K562 (cell line): ENCODE data around the gene MTMR10. TPM values are rescaled to one million over a fixed set of nuclear protein-coding genes. Genes with fewer than 3 reads are reported as not detected.

ENCODE experiments used
- ATAC-seq: fragments of 200-7000 bp; cut with Tn5 transposase; 3 replicates; pipeline ENCODE4 v1.9.1; 2020; ENCODE audit warnings: moderate library complexity
- BruUV-seq: library from RNA; stranded (reverse); fragments of 400-500 nt; replicated peaks from 2 replicates; lab custom pipeline; 2021; lab: Mats Ljungman, UMichigan
- CTCF ChIA-PET: fragments of 300-600 bp; formaldehyde crosslinking; extraction: SDS; loops from one replicate; lab custom pipeline; 2021; ENCODE audit warnings: low intra/inter-chr PET ratio; lab: Yijun Ruan, JAX
- POLR2A ChIA-PET: fragments of 300-600, 350-650 bp; sonication (Branson Sonifier 250); formaldehyde crosslinking; extraction: SDS; loops from one replicate; lab custom pipeline; 2021; ENCODE audit warnings: antibody characterized with exemption, inconsistent platforms; lab: Yijun Ruan, JAX
- DNase-seq, 4 experiments: peaks; one replicate each; pipeline versions ENCODE4 v3.0.0 to v3.0.0-alpha.2; 2011 to 2018; ENCODE audit warnings: low spot score in 3 of 4, mixed read lengths in 3 of 4; ENCODE audit errors: extremely low read depth in 1 of 4
- FAIRE-seq: peaks from 2 replicates; lab custom pipeline; 2011; peaks lifted over from hg19 to GRCh38; lab: Jason Lieb, UNC
- H2AFZ ChIP-seq: 2 replicates; pipeline ENCODE4 v1.6.0; 2011; ENCODE audit warnings: low read depth, low read length, control low read depth, inconsistent platforms
- H3K27ac ChIP-seq: fragments of 200-600 bp; 3 replicates; pipeline ENCODE4 v1.8.0; 2011; ENCODE audit warnings: low read depth, mild to moderate bottlenecking, control low read depth, inconsistent platforms, low read length, moderate library complexity, mixed read lengths; ENCODE audit errors: extremely low read depth
- H3K27me3 ChIP-seq, 2 experiments: fragments of 300-600 bp in 1 of 2; 2 replicates in 1 of 2; 3 replicates in 1 of 2; pipeline versions ENCODE4 v1.6.0 to v1.8.0; 2011; ENCODE audit warnings: inconsistent platforms in 2 of 2, low read length in 2 of 2, mild to moderate bottlenecking in 1 of 2, mixed read lengths in 1 of 2, moderate library complexity in 1 of 2; ENCODE audit not compliant: control insufficient read depth in 2 of 2, insufficient read depth in 2 of 2
- H3K36me3 ChIP-seq: fragments of 300-600 bp; 3 replicates; pipeline ENCODE4 v1.8.0; 2011; ENCODE audit warnings: mild to moderate bottlenecking, low read length, inconsistent platforms; ENCODE audit not compliant: control insufficient read depth, insufficient read depth
- H3K4me1 ChIP-seq, 2 experiments: fragments of 200-600 bp in 1 of 2; replicated peaks in 1 of 2; 2 replicates in 1 of 2; 3 replicates in 1 of 2; pipeline versions ENCODE4 v1.5.1 to v1.8.0; 2011; ENCODE audit warnings: inconsistent platforms in 2 of 2, low read length in 2 of 2, mild to moderate bottlenecking in 1 of 2, mixed read lengths in 1 of 2, moderate library complexity in 1 of 2; ENCODE audit not compliant: control insufficient read depth in 2 of 2, insufficient read depth in 2 of 2
- H3K4me2 ChIP-seq: 2 replicates; pipeline ENCODE4 v1.6.1; 2011; ENCODE audit warnings: low read length, control low read depth, inconsistent platforms, mixed read lengths; ENCODE audit not compliant: insufficient read depth
- H3K4me3 ChIP-seq: fragments of 200-600 bp; sonication (generic), shearing (Covaris generic); 2 replicates; pipeline ENCODE4 v1.5.1; 2016; ENCODE audit warnings: control low read depth, inconsistent platforms
- H3K79me2 ChIP-seq: fragments of 200-600 bp; 3 replicates; pipeline ENCODE4 v1.8.0; 2011; ENCODE audit warnings: low read length, inconsistent platforms; ENCODE audit not compliant: control insufficient read depth, insufficient read depth
- H3K9ac ChIP-seq, 2 experiments: 2 replicates each; pipeline versions ENCODE4 v1.6.0 to v1.6.1; 2011; ENCODE audit warnings: low read depth in 2 of 2, low read length in 2 of 2, control low read depth in 1 of 2, inconsistent platforms in 1 of 2, mild to moderate bottlenecking in 1 of 2, mixed read lengths in 1 of 2; ENCODE audit not compliant: insufficient read depth in 1 of 2
- H3K9me1 ChIP-seq: one replicate; pipeline ENCODE4 v1.6.0; 2011; ENCODE audit warnings: inconsistent platforms, mild to moderate bottlenecking, low read length, moderate library complexity; ENCODE audit not compliant: control insufficient read depth, insufficient read depth
- H3K9me3 ChIP-seq: replicated peaks from 2 replicates; pipeline ENCODE4 v1.5.1; 2011; ENCODE audit warnings: low read depth, low read length, inconsistent platforms; ENCODE audit not compliant: control insufficient read depth, insufficient read depth
- H4K20me1 ChIP-seq: replicated peaks from 2 replicates; pipeline ENCODE4 v1.6.1; 2011; ENCODE audit warnings: low read length, inconsistent platforms, mixed read lengths; ENCODE audit not compliant: control insufficient read depth, insufficient read depth
- ARID1B ChIP-seq: fragments of 450-650 bp; IDR thresholded peaks from 2 replicates; pipeline ENCODE4 v1.6.1; 2016; ENCODE audit warnings: antibody characterized with exemption, mild to moderate bottlenecking, inconsistent platforms
- ATF1 ChIP-seq, 2 experiments: fragments of 450-650 bp in 1 of 2; IDR thresholded peaks; 2 replicates each; pipeline ENCODE4 v1.6.1; 2016; ENCODE audit warnings: missing compliant biosample characterization in 1 of 2, missing genetic modification characterization in 1 of 2
- ATF7 ChIP-seq: fragments of 450-650 bp; IDR thresholded peaks from 2 replicates; pipeline ENCODE4 v1.7.1; 2014; ENCODE audit warnings: mild to moderate bottlenecking, moderate library complexity
- CBFA2T2 ChIP-seq: fragments of 450-650 bp; conservative IDR thresholded peaks from 2 replicates; pipeline ENCODE4 v1.6.1; 2017; ENCODE audit warnings: mild to moderate bottlenecking
- CBX3 ChIP-seq, 2 experiments: IDR thresholded peaks; 1 replicate in 1 of 2; 2 replicates in 1 of 2; pipeline ENCODE4 v1.6.1; 2012; ENCODE audit warnings: inconsistent platforms in 2 of 2, low read length in 2 of 2, borderline replicate concordance in 1 of 2, control low read depth in 1 of 2
- DACH1 ChIP-seq: fragments of 450-650 bp; IDR thresholded peaks from 2 replicates; pipeline ENCODE4 v1.6.1; 2018; ENCODE audit not compliant: partially characterized antibody
- DMBX1 ChIP-seq: fragments of 250-450 bp; sonication (Bioruptor Pico); IDR thresholded peaks from 2 replicates; pipeline ENCODE4 v1.8.0; 2022; ENCODE audit warnings: inconsistent platforms, mild to moderate bottlenecking, moderate library complexity, borderline replicate concordance
- EHMT2 ChIP-seq: fragments of 450-650 bp; IDR thresholded peaks from 2 replicates; pipeline ENCODE4 v1.6.1; 2018; ENCODE audit warnings: antibody characterized with exemption
- FOXJ2 ChIP-seq: fragments of 200-800 bp; sonication (Bioruptor generic); IDR thresholded peaks from 2 replicates; pipeline ENCODE4 v1.6.1; 2016; ENCODE audit warnings: missing genetic modification characterization, missing compliant biosample characterization
- FOXK2 ChIP-seq, 2 experiments: fragments of 450-650 bp; IDR thresholded peaks in 1 of 2; conservative IDR thresholded peaks in 1 of 2; 2 replicates each; pipeline ENCODE4 v1.6.1; 2016; ENCODE audit warnings: low read depth in 2 of 2, mild to moderate bottlenecking in 1 of 2
- IRF2 ChIP-seq: sonication (generic); formaldehyde crosslinking; IDR thresholded peaks from 2 replicates; pipeline ENCODE4 v1.8.1; 2022; ENCODE audit warnings: mild to moderate bottlenecking, missing genetic modification reagents
- KDM1A ChIP-seq, 2 experiments: fragments of 450-650 bp; IDR thresholded peaks; 2 replicates each; pipeline ENCODE4 v1.6.1; 2016; ENCODE audit warnings: mild to moderate bottlenecking in 2 of 2
- MCM3 ChIP-seq: fragments of 450-650 bp; IDR thresholded peaks from 2 replicates; pipeline ENCODE4 v1.6.1; 2016
- NR1H2 ChIP-seq: sonication (generic); formaldehyde crosslinking; IDR thresholded peaks from 2 replicates; pipeline ENCODE4 v1.4.0; 2020; ENCODE audit warnings: mild to moderate bottlenecking, missing genetic modification reagents
- NR2C1 ChIP-seq, 2 experiments: fragments of 450-650 bp; IDR thresholded peaks; 2 replicates each; pipeline ENCODE4 v1.6.1; 2017; ENCODE audit warnings: mild to moderate bottlenecking in 2 of 2, antibody characterized with exemption in 1 of 2, inconsistent platforms in 1 of 2, missing compliant biosample characterization in 1 of 2, missing genetic modification characterization in 1 of 2
- POLR2B ChIP-seq: fragments of 450-650 bp; IDR thresholded peaks from 2 replicates; pipeline ENCODE4 v1.6.1; 2018; ENCODE audit warnings: low read depth; ENCODE audit not compliant: partially characterized antibody
- POLR3G ChIP-seq: IDR thresholded peaks from 2 replicates; pipeline ENCODE4 v1.6.1; 2011; ENCODE audit not compliant: insufficient read length, insufficient replicate concordance; ENCODE audit errors: extremely low read depth
- RBBP5 ChIP-seq: fragments of 200-600 bp; sonication (generic); IDR thresholded peaks from 2 replicates; pipeline ENCODE4 v1.6.1; 2012; ENCODE audit warnings: borderline replicate concordance, mild to moderate bottlenecking, low read length, control low read depth, inconsistent platforms; ENCODE audit not compliant: insufficient read depth, poor library complexity, severe bottlenecking
- SAFB2 ChIP-seq: fragments of 200-400 bp; formaldehyde crosslinking; IDR thresholded peaks from 2 replicates; pipeline ENCODE4 v1.6.1; 2018; ENCODE audit warnings: borderline replicate concordance, low read length, low read depth, moderate library complexity; ENCODE audit not compliant: severe bottlenecking
- SIN3A ChIP-seq, 2 experiments: fragments of 150-350 bp in 1 of 2; IDR thresholded peaks; 2 replicates each; pipeline ENCODE4 v1.6.1; 2011 to 2016; ENCODE audit warnings: borderline replicate concordance in 2 of 2, low read depth in 2 of 2, low read length in 2 of 2, mild to moderate bottlenecking in 2 of 2, moderate library complexity in 2 of 2; ENCODE audit not compliant: control insufficient read depth in 1 of 2
- ZBED1 ChIP-seq: IDR thresholded peaks from 2 replicates; pipeline ENCODE4 v1.6.1; 2014
- ZNF217 ChIP-seq: sonication (generic); formaldehyde crosslinking; IDR thresholded peaks from 2 replicates; pipeline ENCODE4 v1.8.0; 2022; ENCODE audit warnings: mild to moderate bottlenecking, missing genetic modification reagents
- ZNF589 ChIP-seq: fragments of 200-800 bp; sonication (Bioruptor generic); IDR thresholded peaks from 2 replicates; pipeline ENCODE4 v1.6.1; 2016; ENCODE audit warnings: low read depth, missing genetic modification characterization, missing compliant biosample characterization
- ZNF696 ChIP-seq: fragments of 250-450 bp; sonication (Bioruptor Pico); conservative IDR thresholded peaks from 2 replicates; pipeline ENCODE4 v1.4.0; 2020; ENCODE audit warnings: mild to moderate bottlenecking, moderate library complexity
- ZSCAN29 ChIP-seq: fragments of 450-650 bp; IDR thresholded peaks from 2 replicates; pipeline ENCODE4 v1.6.1; 2017
- WGBS: fragments of 100-300 bp; shearing (Covaris generic); methylation state at CpG from one replicate; pipeline ENCODE4 v1.1.6; 2016; ENCODE audit warnings: low coverage, mixed read lengths; ENCODE audit not compliant: insufficient coverage; ENCODE audit errors: missing lambda C conversion rate; 5-methylcytosine and 5-hydroxymethylcytosine counted together
- in situ Hi-C: fragments of 300-500 bp; cut with MboI; formaldehyde crosslinking; loops from 4 replicates; pipeline ENCODE4 v1.15.0; 2018; ENCODE audit warnings: inconsistent platforms, mixed read lengths
- intact Hi-C: fragments of 100-400 bp; cut with micrococcal nuclease; formaldehyde crosslinking; loops from 2 replicates; pipeline ENCODE4 v1.14.2; 2022
- polyA plus RNA-seq, 8 experiments: library from polyadenylated mRNA; depleted of rRNA in 4 of 8; stranded (reverse) in 5 of 8; unstranded in 3 of 8; fragments of >200 nt; fragmentation: Nextera tagmentation in 2 of 8; fragmentation: Illumina TruSeq in 1 of 8; extraction: Ambion mirVana in 2 of 8; extraction: Trizol in 1 of 8; gene quantifications; 2 replicates each; pipeline versions ENCODE4 v1.2.1 to v1.2.3, GENCODE V29; 2011 to 2014; ENCODE audit warnings: inconsistent platforms in 1 of 8, missing spikeins in 1 of 8
- total RNA-seq, 7 experiments: library from RNA; depleted of rRNA in 6 of 7; stranded (reverse); fragments of >200 nt in 6 of 7; fragmentation: Illumina TruSeq in 2 of 7; extraction: Trizol in 2 of 7; gene quantifications; 2 replicates each; pipeline versions ENCODE4 v1.2.1 to v1.2.3, GENCODE V29; 2011 to 2021; ENCODE audit warnings: low replicate concordance in 1 of 7

MTMR10 gene
- total and polyA plus RNA-seq, 9 of the 15 experiments (the other 6 are each of a cell fraction or from before 2014, with no cell fraction given), result 1.6 to 6.8 (median 4.8) TPM

GRCh38 chr15:30913761-30914160, 77.7 kb downstream of the MTMR10 start:
- CTCF ChIA-PET, result no interaction called here
- peaks cover 58% of the 10 kb centered on the region for H3K36me3 ChIP-seq

GRCh38 chr15:30906366-30906765, 85.1 kb downstream of the MTMR10 start:
- intact Hi-C loops, result no loop called here
- FAIRE-seq (no peak), DNase-seq (no peak), ATAC-seq (no peak)
- H3K9ac ChIP-seq, result no peak overlapping the region
- no peak overlapping the region for H2AFZ ChIP-seq
- 0 out of 3 replicates have a peak, but pooled peaks cover 4% of the 10 kb centered on the region for H3K79me2 ChIP-seq
- H4K20me1 ChIP-seq, result no peaks in the 10 kb centered on the region
- no peak overlapping the region for H3K4me2 ChIP-seq
- peaks cover 29% of the 10 kb centered on the region; the same call in 2 of the 3 replicates for H3K36me3 ChIP-seq
- no peak overlapping the region for H3K4me3 ChIP-seq
- ChIA-PET CTCF (no interaction called here), POLR2A (no interaction called here)
- H3K9me3 ChIP-seq, result 0 out of 2 replicates have a peak, but pooled peaks cover 2% of the 10 kb centered on the region
- H3K4me1 ChIP-seq, result peaks cover 5 to 9% of the 10 kb centered on the region in 2 experiments; a peak in 3 of 5 replicates
- no peaks in the 10 kb centered on the region; a peak in 1 of 5 replicates for H3K27me3 ChIP-seq
- no TSS peak for BruUV-seq
- H3K9me1 ChIP-seq, result no peaks in the 10 kb centered on the region
- 76% methylated on average over 4 of the region's 4 CpGs for WGBS
- in situ Hi-C loops, result no loop called here
- H3K27ac ChIP-seq, result no peak overlapping the region
- TF ChIP-seq DACH1, result no peak
- TF ChIP-seq IRF2 (CRISPR knock-in tag), result no peak
- TF ChIP-seq ZNF589, result no peak
- no peak for TF ChIP-seq NR2C1 (IDR thresholded peaks at IDR 0.05)
- TF ChIP-seq NR2C1 (tag; IDR thresholded peaks at IDR 0.05), result no peak
- TF ChIP-seq RBBP5, result no peak
- no peak for TF ChIP-seq POLR2B
- no peak for TF ChIP-seq ARID1B
- no peak for TF ChIP-seq ZNF217 (CRISPR knock-in tag)
- no peak for TF ChIP-seq SIN3A (IDR thresholded peaks at IDR 0.05; ENCODE audit: borderline replicate concordance in 2 of 2, control insufficient read depth in 1 of 2, low read depth in 2 of 2, low read length in 2 of 2)

More at GRCh38 chr15:30913761-30914160, 77.7 kb downstream of the MTMR10 start:
- Histone ChIP-seq H3K9me1 (no peaks in the 10 kb centered on the region), H3K4me3 (no peak overlapping the region), H3K27me3 (no peaks in the 10 kb centered on the region; a peak in 1 of 5 replicates), H2AFZ (no peak overlapping the region), H3K4me1 (no peaks in the 10 kb centered on the region)
- no peak for ATAC-seq
- intact Hi-C loops, result no loop called here
- POLR2A ChIA-PET, result interaction anchor here (0.7 kb wide), 1 partner anchor 133 kb away, joined by 3 read pairs; no protein-coding TSS in a partner anchor
- TF ChIP-seq ZSCAN29 (no peak), CBFA2T2 (no peak), ATF1 (CRISPR knock-in tag; IDR thresholded peaks at IDR 0.05) (no peak), ATF1 (tag; IDR thresholded peaks at IDR 0.05) (no peak), ZBED1 (no peak), MCM3 (no peak), EHMT2 (no peak), FOXJ2 (tag) (no peak), ATF7 (no peak), POLR3G (no peak), FOXK2 (conservative IDR thresholded peaks at IDR 0.05 in 1 of 2, IDR thresholded peaks at IDR 0.05 in 1 of 2; ENCODE audit: low read depth in 2 of 2) (no peak), DMBX1 (CRISPR knock-in tag) (no peak), NR1H2 (CRISPR knock-in tag) (no peak), ZNF696 (no peak), KDM1A (IDR thresholded peaks at IDR 0.05) (no peak), CBX3 (IDR thresholded peaks at IDR 0.05; ENCODE audit: borderline replicate concordance in 1 of 2, low read length in 2 of 2) (no peak), SAFB2 (no peak)
- TF ChIP-seq, all 486 proteins: peak for 0
- FAIRE-seq (no peak), DNase-seq (no peak)
- 77% methylated on average over 9 of the region's 9 CpGs for WGBS
- Histone ChIP-seq H3K79me2 (no peaks in the 10 kb centered on the region), H3K4me2 (no peak overlapping the region), H4K20me1 (no peaks in the 10 kb centered on the region), H3K27ac (no peak overlapping the region), H3K9me3 (no peaks in the 10 kb centered on the region), H3K9ac (no peak overlapping the region)
- BruUV-seq, result no TSS peak
- in situ Hi-C loops, result no loop called here
